ENCODE measurements around the gene BTBD1. TPM values are rescaled to one million over a fixed set of nuclear protein-coding genes. Genes with fewer than 3 reads are reported as not detected.
A peak's percentile ranks its signal among the peaks of the same experiment; 100 is the strongest.

BTBD1 gene
- total RNA-seq, 2 experiments from 2014 or later = 92.6 to 99.5 TPM

GRCh38 chr15:83063551-83063950, 3.5 kb downstream of the BTBD1 start:
- H3K27ac ChIP-seq (ENCODE audit: low read depth, low read length, poor library complexity, severe bottlenecking) = peak overlapping the region; percentile 27
- peaks cover 83% of the 10 kb centered on the region for H3K79me2 ChIP-seq (ENCODE audit: insufficient read depth, low read depth, low read length)
- no peaks in the 10 kb centered on the region for H3K9me2 ChIP-seq (ENCODE audit: insufficient read depth, low read length)
- peak overlapping the region; percentile 80 for H3K4me3 ChIP-seq (ENCODE audit: low read depth, low read length, poor library complexity, severe bottlenecking)
- peaks cover 71% of the 10 kb centered on the region for H3K36me3 ChIP-seq (ENCODE audit: insufficient read depth, low read length)
- intact Hi-C loops (cut with micrococcal nuclease; ENCODE audit: unreplicated experiment) = no loop called here
- peaks cover 50% of the 10 kb centered on the region for H4K20me1 ChIP-seq (ENCODE audit: insufficient read depth, low read length)
- H2AFZ ChIP-seq (ENCODE audit: low read length) = no peak overlapping the region
- ChIA-PET CTCF (ENCODE audit: unreplicated experiment) (no interaction called here), POLR2A (interaction anchor here (0.7 to 1.4 kb wide), 2 partner anchors 45 to 91 kb away, joined by 3 to 4 read pairs; no protein-coding TSS in a partner anchor)
- peak overlapping the region; percentile 89 for H3K4me2 ChIP-seq (ENCODE audit: low read length)
- TF ChIP-seq EZH2phosphoT487 (IDR thresholded peaks at IDR 0.05; ENCODE audit: borderline replicate concordance, low read depth, low read length) = no peak
- no peak for TF ChIP-seq CTCF (conservative IDR thresholded peaks at IDR 0.05; ENCODE audit: low read length)
- peaks cover 46% of the 10 kb centered on the region for H3K4me1 ChIP-seq (ENCODE audit: insufficient read depth, low read length, poor library complexity, severe bottlenecking)
- no TSS peak for BruUV-seq (replicated peaks)
- H3K9me3 ChIP-seq (ENCODE audit: low read length) = peaks cover 4% of the 10 kb centered on the region; the same call in 1 of the 2 replicates
- DNase-seq (ENCODE audit: low spot score) = peak; percentile 41

GRCh38 chr15:83062768-83063180, 4.3 kb downstream of the BTBD1 start:
- intact Hi-C loops (cut with micrococcal nuclease; ENCODE audit: unreplicated experiment) = no loop called here
- Histone ChIP-seq H3K9me3 (ENCODE audit: low read length) (no peaks in the 10 kb centered on the region), H4K20me1 (ENCODE audit: insufficient read depth, low read length) (peaks cover 50% of the 10 kb centered on the region), H3K27ac (ENCODE audit: low read depth, low read length, poor library complexity, severe bottlenecking) (peak overlapping the region; percentile 27), H3K36me3 (ENCODE audit: insufficient read depth, low read length) (peaks cover 76% of the 10 kb centered on the region), H3K4me3 (ENCODE audit: low read depth, low read length, poor library complexity, severe bottlenecking) (peak overlapping the region; percentile 80), H3K4me2 (ENCODE audit: low read length) (peak overlapping the region; percentile 89), H3K9me2 (ENCODE audit: insufficient read depth, low read length) (no peaks in the 10 kb centered on the region), H3K4me1 (ENCODE audit: insufficient read depth, low read length, poor library complexity, severe bottlenecking) (peaks cover 38% of the 10 kb centered on the region), H2AFZ (ENCODE audit: low read length) (no peak overlapping the region), H3K79me2 (ENCODE audit: insufficient read depth, low read depth, low read length) (peaks cover 91% of the 10 kb centered on the region)
- no TSS peak for BruUV-seq (replicated peaks)
- no peak for DNase-seq (ENCODE audit: low spot score)
- ChIA-PET CTCF (ENCODE audit: unreplicated experiment) (no interaction called here), POLR2A (interaction anchor here (0.7 to 1.4 kb wide), 5 partner anchors 12 to 258 kb away, joined by 3 to 4 read pairs (median 3); no protein-coding TSS in a partner anchor)
- no peak for TF ChIP-seq EZH2phosphoT487 (IDR thresholded peaks at IDR 0.05; ENCODE audit: borderline replicate concordance, low read depth, low read length)
- no peak for TF ChIP-seq CTCF (conservative IDR thresholded peaks at IDR 0.05; ENCODE audit: low read length)

- Histone ChIP-seq H3K36me3 (ENCODE audit: insufficient read depth, low read length) (peaks cover 87% of the 10 kb centered on the region), H3K27ac (ENCODE audit: low read depth, low read length, poor library complexity, severe bottlenecking) (no peak overlapping the region), H3K4me1 (ENCODE audit: insufficient read depth, low read length, poor library complexity, severe bottlenecking) (peaks cover 33% of the 10 kb centered on the region), H3K4me3 (ENCODE audit: low read depth, low read length, poor library complexity, severe bottlenecking) (no peak overlapping the region), H3K79me2 (ENCODE audit: insufficient read depth, low read depth, low read length) (peaks cover 99% of the 10 kb centered on the region), H3K4me2 (ENCODE audit: low read length) (peak overlapping the region; percentile 89; the same call in 1 of the 2 replicates), H4K20me1 (ENCODE audit: insufficient read depth, low read length) (peaks cover 50% of the 10 kb centered on the region), H3K9me2 (ENCODE audit: insufficient read depth, low read length) (no peaks in the 10 kb centered on the region), H3K9me3 (ENCODE audit: low read length) (no peaks in the 10 kb centered on the region), H2AFZ (ENCODE audit: low read length) (no peak overlapping the region)
- TF ChIP-seq CTCF (conservative IDR thresholded peaks at IDR 0.05; ENCODE audit: low read length) = no peak
- DNase-seq (ENCODE audit: low spot score) = no peak
- POLR2A ChIA-PET = interaction anchor here (1.0 kb wide), 1 partner anchor 257 kb away, joined by 3 read pairs; no protein-coding TSS in a partner anchor
- CTCF ChIA-PET (ENCODE audit: unreplicated experiment) = no interaction called here
- intact Hi-C loops (cut with micrococcal nuclease; ENCODE audit: unreplicated experiment) = no loop called here
- BruUV-seq (replicated peaks) = no TSS peak
These were observed 5.4 kb downstream of the BTBD1 start for GRCh38 chr15:83061680-83062079.

All from OCI-LY7 (cell line).